IMR-90 (cell line): Measurements from ENCODE around the gene VWA7. TPM values are rescaled to one million over a fixed set of nuclear protein-coding genes. Genes with fewer than 3 reads are reported as not detected.

Source experiments
- ATAC-seq: fragments of 200-7000 bp; cut with Tn5 transposase; 2 replicates; pipeline ENCODE4 v1.9.1; 2020; ENCODE audit warnings: low read depth, mild to moderate bottlenecking, moderate library complexity
- BruUV-seq: library from RNA; stranded (reverse); fragments of 400-500 nt; replicated peaks from 2 replicates; lab custom pipeline; 2021; lab: Mats Ljungman, UMichigan
- CTCF ChIA-PET: fragments of 300-600 bp; formaldehyde crosslinking; extraction: SDS; loops from one replicate; lab custom pipeline; 2021; ENCODE audit warnings: antibody characterized with exemption; lab: Yijun Ruan, JAX
- POLR2A ChIA-PET: fragments of 300-600 bp; sonication (Branson Sonifier 250); formaldehyde crosslinking; loops from one replicate; lab custom pipeline; 2022; ENCODE audit warnings: antibody characterized with exemption; ENCODE audit not compliant: unreplicated experiment; lab: Charles Lee
- DNase-seq: peaks from one replicate; pipeline ENCODE4 v3.0.0; 2013
- H2AFZ ChIP-seq: replicated peaks from 2 replicates; pipeline ENCODE3; 2013; ENCODE audit warnings: low read length, mild to moderate bottlenecking; ENCODE audit not compliant: poor library complexity
- H2AK5ac ChIP-seq: 2 replicates; pipeline ENCODE4 v1.6.1; 2013; ENCODE audit warnings: low read depth, low read length, inconsistent platforms
- H2AK9ac ChIP-seq: replicated peaks from 2 replicates; pipeline ENCODE3; 2013; ENCODE audit warnings: mild to moderate bottlenecking, low read depth, low read length, moderate library complexity; ENCODE audit not compliant: poor library complexity
- H2BK120ac ChIP-seq: 2 replicates; pipeline ENCODE4 v1.6.1; 2013; ENCODE audit warnings: low read depth, low read length, inconsistent platforms
- H2BK15ac ChIP-seq: 3 replicates; pipeline ENCODE4 v1.6.1; 2013; ENCODE audit warnings: low read depth, low read length, inconsistent platforms
- H2BK20ac ChIP-seq: 2 replicates; pipeline ENCODE4 v1.6.1; 2013; ENCODE audit warnings: low read depth, mild to moderate bottlenecking, inconsistent platforms, low read length, moderate library complexity
- H2BK5ac ChIP-seq: 2 replicates; pipeline ENCODE4 v1.6.1; 2013; ENCODE audit warnings: mild to moderate bottlenecking, low read depth, low read length, inconsistent platforms; ENCODE audit not compliant: poor library complexity, severe bottlenecking
- H3K14ac ChIP-seq: replicated peaks from 2 replicates; pipeline ENCODE4 v1.6.1; 2013; ENCODE audit warnings: low read depth, low read length, inconsistent platforms
- H3K18ac ChIP-seq: 2 replicates; pipeline ENCODE4 v1.6.1; 2013; ENCODE audit warnings: low read depth, low read length, control low read depth
- H3K23ac ChIP-seq: 2 replicates; pipeline ENCODE4 v1.6.1; 2013; ENCODE audit warnings: low read depth, low read length, inconsistent platforms
- H3K27ac ChIP-seq: 2 replicates; pipeline ENCODE4 v1.5.1; 2013; ENCODE audit warnings: mild to moderate bottlenecking, control low read depth, low read length; ENCODE audit not compliant: insufficient read depth
- H3K27me3 ChIP-seq: 2 replicates; pipeline ENCODE4 v1.6.1; 2013; ENCODE audit warnings: low read length; ENCODE audit not compliant: control insufficient read depth, insufficient read depth
- H3K36me3 ChIP-seq: 2 replicates; pipeline ENCODE4 v1.6.1; 2013; ENCODE audit warnings: low read length, mixed read lengths; ENCODE audit not compliant: control insufficient read depth, insufficient read depth
- H3K4ac ChIP-seq: 2 replicates; pipeline ENCODE4 v1.6.1; 2013; ENCODE audit warnings: low read depth, low read length, inconsistent platforms
- H3K4me1 ChIP-seq: 2 replicates; pipeline ENCODE4 v1.6.1; 2013; ENCODE audit warnings: low read length, mixed read lengths; ENCODE audit not compliant: control insufficient read depth, insufficient read depth
- H3K4me2 ChIP-seq: 2 replicates; pipeline ENCODE4 v1.6.1; 2013; ENCODE audit warnings: low read depth, mild to moderate bottlenecking, control low read depth, low read length, moderate library complexity
- H3K4me3 ChIP-seq: 2 replicates; pipeline ENCODE4 v1.5.1; 2013; ENCODE audit warnings: low read depth, mild to moderate bottlenecking, control low read depth, low read length, moderate library complexity; ENCODE audit not compliant: insufficient read depth
- H3K56ac ChIP-seq: 2 replicates; pipeline ENCODE4 v1.6.1; 2013; ENCODE audit warnings: low read length, inconsistent platforms; ENCODE audit not compliant: insufficient read depth; ENCODE audit errors: extremely low read depth
- H3K79me1 ChIP-seq, 2 experiments: 2 replicates each; pipeline ENCODE4 v1.6.1; 2013; ENCODE audit warnings: low read length in 2 of 2, inconsistent platforms in 1 of 2, low read depth in 1 of 2
- H3K9ac ChIP-seq: 2 replicates; pipeline ENCODE4 v1.6.1; 2013; ENCODE audit warnings: low read depth, low read length, control low read depth
- H3K9me1 ChIP-seq: 2 replicates; pipeline ENCODE4 v1.6.1; 2013; ENCODE audit warnings: low read length, inconsistent platforms; ENCODE audit not compliant: insufficient read depth
- H3K9me3 ChIP-seq: 2 replicates; pipeline ENCODE4 v1.6.1; 2013; ENCODE audit warnings: low read length; ENCODE audit not compliant: control insufficient read depth, insufficient read depth
- H4K20me1 ChIP-seq: 2 replicates; pipeline ENCODE4 v1.6.1; 2013; ENCODE audit warnings: low read length, inconsistent platforms; ENCODE audit not compliant: insufficient read depth
- H4K5ac ChIP-seq: 2 replicates; pipeline ENCODE4 v1.6.1; 2013; ENCODE audit warnings: mild to moderate bottlenecking, low read depth, low read length, control low read depth
- H4K8ac ChIP-seq, 2 experiments: 2 replicates each; pipeline ENCODE4 v1.6.1; 2013; ENCODE audit warnings: low read depth in 2 of 2, low read length in 2 of 2, control low read depth in 1 of 2, inconsistent platforms in 1 of 2
- H4K91ac ChIP-seq: 2 replicates; pipeline ENCODE4 v1.6.1; 2013; ENCODE audit warnings: low read depth, low read length, inconsistent platforms; ENCODE audit not compliant: insufficient read depth
- BHLHE40 ChIP-seq: fragments of 150-350 bp; IDR thresholded peaks from 2 replicates; pipeline ENCODE4 v1.6.1; 2016; ENCODE audit warnings: mild to moderate bottlenecking, low read depth, low read length
- CEBPB ChIP-seq: IDR thresholded peaks from 2 replicates; pipeline ENCODE4 v1.6.1; 2012; ENCODE audit warnings: low read depth, low read length, improper control_type of control experiment
- FOS ChIP-seq: fragments of 150-350 bp; IDR thresholded peaks from 2 replicates; pipeline ENCODE4 v1.6.1; 2016; ENCODE audit warnings: low read depth, low read length
- MAFK ChIP-seq: IDR thresholded peaks from 2 replicates; pipeline ENCODE4 v1.6.1; 2012; ENCODE audit warnings: low read depth, low read length, improper control_type of control experiment
- MXI1 ChIP-seq: IDR thresholded peaks from 2 replicates; pipeline ENCODE4 v1.6.1; 2012; ENCODE audit warnings: low read depth, mild to moderate bottlenecking, low read length, moderate library complexity, borderline replicate concordance
- NFE2L2 ChIP-seq: fragments of 150-350 bp; IDR thresholded peaks from 2 replicates; pipeline ENCODE4 v1.6.1; 2016; ENCODE audit warnings: low read depth, mild to moderate bottlenecking, low read length
- POLR2A ChIP-seq: IDR thresholded peaks from 2 replicates; pipeline ENCODE4 v1.6.1; 2012; ENCODE audit warnings: mild to moderate bottlenecking, low read depth, low read length
- RAD21 ChIP-seq: IDR thresholded peaks from 2 replicates; pipeline ENCODE4 v1.6.1; 2012; ENCODE audit warnings: low read length, improper control_type of control experiment
- RCOR1 ChIP-seq: IDR thresholded peaks from 2 replicates; pipeline ENCODE4 v1.6.1; 2012; ENCODE audit warnings: mild to moderate bottlenecking, low read length, improper control_type of control experiment; ENCODE audit not compliant: insufficient replicate concordance
- RFX5 ChIP-seq: IDR thresholded peaks from 2 replicates; pipeline ENCODE4 v1.8.0; 2012; ENCODE audit warnings: low read depth, mild to moderate bottlenecking, low read length, moderate library complexity
- WGBS, 2 experiments: methylation state at CpG; one replicate each; pipeline versions ENCODE4 v1.1.5 to v1.1.7; 2013; ENCODE audit warnings: missing lambda C conversion rate in 2 of 2; ENCODE audit not compliant: insufficient read length in 1 of 2; ENCODE audit errors: extremely low coverage in 2 of 2; 5-methylcytosine and 5-hydroxymethylcytosine counted together
- dilution Hi-C: fragments of 300-500 bp; cut with HindIII; formaldehyde crosslinking; loops from one replicate; pipeline ENCODE4 v1.14.3; 2018; ENCODE audit warnings: low sequenced_read_pairs; ENCODE audit not compliant: unreplicated experiment
- in situ Hi-C: fragments of 300-500 bp; cut with MboI; formaldehyde crosslinking; loops from 3 replicates; pipeline ENCODE4 v1.14.3; 2019; ENCODE audit warnings: low sequenced_read_pairs, inconsistent platforms, mixed read lengths
- intact Hi-C: fragments of 100-400 bp; cut with micrococcal nuclease; formaldehyde crosslinking; loops from 2 replicates; pipeline ENCODE4 v1.10.0; 2022
- polyA plus RNA-seq, 3 experiments: library from polyadenylated mRNA; depleted of rRNA; stranded (reverse); fragments of >200 nt; gene quantifications; 2 replicates each; pipeline ENCODE4 v1.2.3, GENCODE V29; 2012; ENCODE audit warnings: low replicate concordance in 1 of 3
- total RNA-seq: library from RNA; depleted of rRNA; stranded (reverse); fragments of >200 nt; gene quantifications from 2 replicates; pipeline ENCODE4 v1.2.3, GENCODE V29; 2012
- TF ChIP-seq, protein P1 (sequence below): fragments of 150-350 bp; IDR thresholded peaks from 2 replicates; pipeline ENCODE4 v1.6.1; 2016; ENCODE audit warnings: low read depth, mild to moderate bottlenecking, low read length, moderate library complexity, borderline replicate concordance
- TF ChIP-seq, protein P2 (sequence below): fragments of 150-350 bp; IDR thresholded peaks from 2 replicates; pipeline ENCODE4 v1.6.1; 2017; ENCODE audit warnings: mild to moderate bottlenecking, antibody characterized with exemption, low read length, low read depth

Gene VWA7
- total and polyA plus RNA-seq, 2 of the 4 experiments (the other 2 are of a cell fraction) = under 0.01 to 1.4 TPM

GRCh38 chr6:31813465-31813849 is 36.3 kb upstream of the VWA7 start:
- H4K5ac ChIP-seq = peak overlapping the region; percentile 98; the same call in 1 of the 2 replicates
- peaks cover 7 to 17% of the 10 kb centered on the region in 2 experiments for H3K79me1 ChIP-seq
- H2BK120ac ChIP-seq = no peak overlapping the region
- H4K91ac ChIP-seq = 0 out of 2 replicates have a peak overlapping the region, but pooled peaks have one; percentile 18
- H3K27me3 ChIP-seq = no peaks in the 10 kb centered on the region
- CTCF ChIA-PET = no interaction called here
- peak overlapping the region; percentile 49 for H2AK5ac ChIP-seq
- H2BK20ac ChIP-seq = no peak overlapping the region
- in situ Hi-C loops = no loop called here
- no peak overlapping the region for H3K4me2 ChIP-seq
- H2AK9ac ChIP-seq = no peak overlapping the region
- WGBS, 2 experiments = no CpG with 5 or more reads among the region's 7 CpGs
- peak overlapping the region; percentile 77; the same call in 1 of the 2 replicates for H3K4ac ChIP-seq
- H2BK5ac ChIP-seq = peak overlapping the region; percentile 79
- dilution Hi-C loops = no loop called here
- H3K4me1 ChIP-seq = peaks cover 3% of the 10 kb centered on the region
- H3K27ac ChIP-seq = no peak overlapping the region
- no peaks in the 10 kb centered on the region; the same call in 1 of the 2 replicates for H4K20me1 ChIP-seq
- H2AFZ ChIP-seq = no peak overlapping the region
- H2BK15ac ChIP-seq = no peak overlapping the region
- intact Hi-C loops = no loop called here
- no peak overlapping the region for H3K4me3 ChIP-seq
- H3K9ac ChIP-seq = peak overlapping the region; percentile 84; the same call in 1 of the 2 replicates
- peak overlapping the region; percentile 87 for H3K14ac ChIP-seq
- ATAC-seq (no peak), DNase-seq (no peak)
- TF ChIP-seq, protein P1, sequence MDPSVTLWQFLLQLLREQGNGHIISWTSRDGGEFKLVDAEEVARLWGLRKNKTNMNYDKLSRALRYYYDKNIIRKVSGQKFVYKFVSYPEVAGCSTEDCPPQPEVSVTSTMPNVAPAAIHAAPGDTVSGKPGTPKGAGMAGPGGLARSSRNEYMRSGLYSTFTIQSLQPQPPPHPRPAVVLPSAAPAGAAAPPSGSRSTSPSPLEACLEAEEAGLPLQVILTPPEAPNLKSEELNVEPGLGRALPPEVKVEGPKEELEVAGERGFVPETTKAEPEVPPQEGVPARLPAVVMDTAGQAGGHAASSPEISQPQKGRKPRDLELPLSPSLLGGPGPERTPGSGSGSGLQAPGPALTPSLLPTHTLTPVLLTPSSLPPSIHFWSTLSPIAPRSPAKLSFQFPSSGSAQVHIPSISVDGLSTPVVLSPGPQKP = no peak
- no peak for TF ChIP-seq RFX5
- no peak for TF ChIP-seq RAD21
- no peak for TF ChIP-seq CEBPB
- no peak for TF ChIP-seq FOS
- TF ChIP-seq MAFK = no peak
- no peak for TF ChIP-seq NFE2L2
- TF ChIP-seq, protein P2, sequence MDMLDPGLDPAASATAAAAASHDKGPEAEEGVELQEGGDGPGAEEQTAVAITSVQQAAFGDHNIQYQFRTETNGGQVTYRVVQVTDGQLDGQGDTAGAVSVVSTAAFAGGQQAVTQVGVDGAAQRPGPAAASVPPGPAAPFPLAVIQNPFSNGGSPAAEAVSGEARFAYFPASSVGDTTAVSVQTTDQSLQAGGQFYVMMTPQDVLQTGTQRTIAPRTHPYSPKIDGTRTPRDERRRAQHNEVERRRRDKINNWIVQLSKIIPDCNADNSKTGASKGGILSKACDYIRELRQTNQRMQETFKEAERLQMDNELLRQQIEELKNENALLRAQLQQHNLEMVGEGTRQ = no peak
- no peak for TF ChIP-seq RCOR1
- no peak for TF ChIP-seq POLR2A
- no peak for TF ChIP-seq MXI1
- no peak for TF ChIP-seq BHLHE40
- no peaks in the 10 kb centered on the region for H3K36me3 ChIP-seq
- BruUV-seq = no TSS peak
- H3K18ac ChIP-seq = no peak overlapping the region
- H4K8ac ChIP-seq = peak overlapping the region; percentile 59 to 88; a peak in 3 of 4 replicates
- no peaks in the 10 kb centered on the region for H3K9me3 ChIP-seq
- peak overlapping the region; percentile 26; the same call in 1 of the 2 replicates for H3K56ac ChIP-seq
- no peaks in the 10 kb centered on the region; the same call in none of the 2 replicates for H3K9me1 ChIP-seq
- POLR2A ChIA-PET = interaction anchor here (2.0 kb wide), 1 partner anchor 14 kb away, joined by 10 read pairs; the partner anchor contains the start of gene HSPA1B
- peak overlapping the region; percentile 67; the same call in 1 of the 2 replicates for H3K23ac ChIP-seq
